ENCODE results near the gene ITPR3. TPM values are rescaled to one million over a fixed set of nuclear protein-coding genes. Genes with fewer than 3 reads are reported as not detected.

Gene ITPR3
- polyA plus RNA-seq, 1 donor, result 49.6 TPM

- no CpG with 5 or more reads among the region's 9 CpGs for WGBS (ENCODE audit: insufficient coverage, low lambda C conversion rate)
- no peaks in the 10 kb centered on the region for H3K27me3 ChIP-seq (ENCODE audit: control insufficient read depth, insufficient read depth, low read length)
- H3K27ac ChIP-seq (ENCODE audit: low read length), result no peak overlapping the region
- no peak for DNase-seq
- H3K4me3 ChIP-seq (ENCODE audit: low read length), result no peak overlapping the region
- H3K9me3 ChIP-seq (ENCODE audit: control insufficient read depth, low read depth, low read length), result no peaks in the 10 kb centered on the region
- H3K36me3 ChIP-seq (ENCODE audit: control insufficient read depth, insufficient read depth, low read length), result no peaks in the 10 kb centered on the region
- H3K4me1 ChIP-seq (ENCODE audit: control insufficient read depth, insufficient read depth, low read length), result peaks cover 12% of the 10 kb centered on the region
Observed at GRCh38 chr6:33599413-33599938, 21.6 kb upstream of the ITPR3 start.

- H3K4me3 ChIP-seq (ENCODE audit: low read length), result no peak overlapping the region
- H3K36me3 ChIP-seq (ENCODE audit: control insufficient read depth, insufficient read depth, low read length), result no peaks in the 10 kb centered on the region
- no peaks in the 10 kb centered on the region for H3K27me3 ChIP-seq (ENCODE audit: control insufficient read depth, insufficient read depth, low read length)
- WGBS (ENCODE audit: insufficient coverage, low lambda C conversion rate), result no CpG with 5 or more reads among the region's 6 CpGs
- H3K9me3 ChIP-seq (ENCODE audit: control insufficient read depth, low read depth, low read length), result no peaks in the 10 kb centered on the region
- H3K4me1 ChIP-seq (ENCODE audit: control insufficient read depth, insufficient read depth, low read length), result peaks cover 12% of the 10 kb centered on the region
- no peak for DNase-seq
- H3K27ac ChIP-seq (ENCODE audit: low read length), result no peak overlapping the region
Observed at GRCh38 chr6:33600761-33601160, 20.4 kb upstream of the ITPR3 start.

GRCh38 chr6:33602180-33602579, 18.9 kb upstream of the ITPR3 start:
- no peak overlapping the region for H3K27ac ChIP-seq (ENCODE audit: low read length)
- WGBS (ENCODE audit: insufficient coverage, low lambda C conversion rate), result no CpG with 5 or more reads among the region's 2 CpGs

GRCh38 chr6:33604941-33605854, 15.9 kb upstream of the ITPR3 start:
- DNase-seq, result peak in 1 of 2 donors; percentile 8
- WGBS (ENCODE audit: insufficient coverage, low lambda C conversion rate), result no CpG with 5 or more reads among the region's 4 CpGs
- H3K9me3 ChIP-seq (ENCODE audit: control insufficient read depth, low read depth, low read length), result no peaks in the 10 kb centered on the region
- H3K4me3 ChIP-seq (ENCODE audit: low read length), result no peak overlapping the region
- no peak overlapping the region for H3K27ac ChIP-seq (ENCODE audit: low read length)
- H3K36me3 ChIP-seq (ENCODE audit: control insufficient read depth, insufficient read depth, low read length), result no peaks in the 10 kb centered on the region
- no peaks in the 10 kb centered on the region for H3K27me3 ChIP-seq (ENCODE audit: control insufficient read depth, insufficient read depth, low read length)
- H3K4me1 ChIP-seq (ENCODE audit: control insufficient read depth, insufficient read depth, low read length), result peaks cover 20% of the 10 kb centered on the region

More at GRCh38 chr6:33602180-33602579, 18.9 kb upstream of the ITPR3 start:
- H3K4me3 ChIP-seq (ENCODE audit: low read length), result no peak overlapping the region
- peaks cover 12% of the 10 kb centered on the region for H3K4me1 ChIP-seq (ENCODE audit: control insufficient read depth, insufficient read depth, low read length)
- H3K36me3 ChIP-seq (ENCODE audit: control insufficient read depth, insufficient read depth, low read length), result no peaks in the 10 kb centered on the region
- peak in 1 of 2 donors; percentile 31 for DNase-seq
- H3K27me3 ChIP-seq (ENCODE audit: control insufficient read depth, insufficient read depth, low read length), result no peaks in the 10 kb centered on the region
- no peaks in the 10 kb centered on the region for H3K9me3 ChIP-seq (ENCODE audit: control insufficient read depth, low read depth, low read length)

GRCh38 chr6:33606642-33607041, 14.5 kb upstream of the ITPR3 start:
- 100% methylated on average over 1 of the region's 2 CpGs for whole genome bisulfite sequencing (ENCODE audit: insufficient coverage, low lambda C conversion rate)
- Histone ChIP-seq H3K36me3 (ENCODE audit: control insufficient read depth, insufficient read depth, low read length) (no peaks in the 10 kb centered on the region), H3K27me3 (ENCODE audit: control insufficient read depth, insufficient read depth, low read length) (no peaks in the 10 kb centered on the region), H3K4me3 (ENCODE audit: low read length) (no peak overlapping the region), H3K9me3 (ENCODE audit: control insufficient read depth, low read depth, low read length) (no peaks in the 10 kb centered on the region), H3K27ac (ENCODE audit: low read length) (no peak overlapping the region), H3K4me1 (ENCODE audit: control insufficient read depth, insufficient read depth, low read length) (peaks cover 29% of the 10 kb centered on the region)
- peak in 1 of 2 donors; percentile 0 for DNase-seq

GRCh38 chr6:33607126-33607783, 13.9 kb upstream of the ITPR3 start:
- peak in 1 of 2 donors; percentile 5 for DNase-seq
- Histone ChIP-seq H3K9me3 (ENCODE audit: control insufficient read depth, low read depth, low read length) (peaks cover 4% of the 10 kb centered on the region), H3K4me1 (ENCODE audit: control insufficient read depth, insufficient read depth, low read length) (peaks cover 29% of the 10 kb centered on the region), H3K4me3 (ENCODE audit: low read length) (no peak overlapping the region), H3K36me3 (ENCODE audit: control insufficient read depth, insufficient read depth, low read length) (no peaks in the 10 kb centered on the region), H3K27me3 (ENCODE audit: control insufficient read depth, insufficient read depth, low read length) (no peaks in the 10 kb centered on the region), H3K27ac (ENCODE audit: low read length) (no peak overlapping the region)
- WGBS (ENCODE audit: insufficient coverage, low lambda C conversion rate), result no CpG with 5 or more reads among the region's 8 CpGs

- Histone ChIP-seq H3K27me3 (ENCODE audit: control insufficient read depth, insufficient read depth, low read length) (no peaks in the 10 kb centered on the region), H3K36me3 (ENCODE audit: control insufficient read depth, insufficient read depth, low read length) (no peaks in the 10 kb centered on the region), H3K4me3 (ENCODE audit: low read length) (no peak overlapping the region), H3K27ac (ENCODE audit: low read length) (no peak overlapping the region), H3K9me3 (ENCODE audit: control insufficient read depth, low read depth, low read length) (peaks cover 4% of the 10 kb centered on the region), H3K4me1 (ENCODE audit: control insufficient read depth, insufficient read depth, low read length) (peaks cover 26% of the 10 kb centered on the region)
- WGBS (ENCODE audit: insufficient coverage, low lambda C conversion rate), result no CpG with 5 or more reads among the region's 5 CpGs
- DNase-seq, result no peak
Observed at GRCh38 chr6:33607784-33608161, 13.3 kb upstream of the ITPR3 start.

- no peak overlapping the region for H3K4me3 ChIP-seq (ENCODE audit: low read length)
- WGBS (ENCODE audit: insufficient coverage, low lambda C conversion rate), result no CpG with 5 or more reads among the region's 3 CpGs
- no peaks in the 10 kb centered on the region for H3K36me3 ChIP-seq (ENCODE audit: control insufficient read depth, insufficient read depth, low read length)
- H3K27me3 ChIP-seq (ENCODE audit: control insufficient read depth, insufficient read depth, low read length), result no peaks in the 10 kb centered on the region
- no peak overlapping the region for H3K27ac ChIP-seq (ENCODE audit: low read length)
- H3K4me1 ChIP-seq (ENCODE audit: control insufficient read depth, insufficient read depth, low read length), result peaks cover 24% of the 10 kb centered on the region
- peaks cover 4% of the 10 kb centered on the region for H3K9me3 ChIP-seq (ENCODE audit: control insufficient read depth, low read depth, low read length)
- DNase-seq, result no peak
Observed at GRCh38 chr6:33609019-33609418, 12.1 kb upstream of the ITPR3 start.

GRCh38 chr6:33609528-33609927, 11.6 kb upstream of the ITPR3 start:
- no CpG with 5 or more reads among the region's 6 CpGs for WGBS (ENCODE audit: insufficient coverage, low lambda C conversion rate)
- Histone ChIP-seq H3K27ac (ENCODE audit: low read length) (no peak overlapping the region), H3K4me3 (ENCODE audit: low read length) (no peak overlapping the region), H3K4me1 (ENCODE audit: control insufficient read depth, insufficient read depth, low read length) (peaks cover 21% of the 10 kb centered on the region), H3K27me3 (ENCODE audit: control insufficient read depth, insufficient read depth, low read length) (no peaks in the 10 kb centered on the region), H3K36me3 (ENCODE audit: control insufficient read depth, insufficient read depth, low read length) (no peaks in the 10 kb centered on the region), H3K9me3 (ENCODE audit: control insufficient read depth, low read depth, low read length) (peaks cover 4% of the 10 kb centered on the region)
- DNase-seq, result peak in 1 of 2 donors; percentile 14

GRCh38 chr6:33610067-33610466, 11.1 kb upstream of the ITPR3 start:
- Histone ChIP-seq H3K36me3 (ENCODE audit: control insufficient read depth, insufficient read depth, low read length) (no peaks in the 10 kb centered on the region), H3K9me3 (ENCODE audit: control insufficient read depth, low read depth, low read length) (peaks cover 4% of the 10 kb centered on the region), H3K4me3 (ENCODE audit: low read length) (no peak overlapping the region), H3K4me1 (ENCODE audit: control insufficient read depth, insufficient read depth, low read length) (peaks cover 21% of the 10 kb centered on the region), H3K27me3 (ENCODE audit: control insufficient read depth, insufficient read depth, low read length) (no peaks in the 10 kb centered on the region), H3K27ac (ENCODE audit: low read length) (no peak overlapping the region)
- peak in 1 of 2 donors; percentile 16 for DNase-seq
- WGBS (ENCODE audit: insufficient coverage, low lambda C conversion rate), result no CpG with 5 or more reads among the region's 4 CpGs

Measured in large intestine (tissue), 3 donors.